HepG2 (cell line): ENCODE data around the gene TENT4B.

ENCODE experiments used
- SETDB1 ChIP-seq: sonication (generic); formaldehyde crosslinking; IDR thresholded peaks from 2 replicates; pipeline ENCODE4 v1.5.1; 2020; ENCODE audit warnings: missing genetic modification reagents, mild to moderate bottlenecking, borderline replicate concordance
- ZBTB20 ChIP-seq: sonication (generic); formaldehyde crosslinking; IDR thresholded peaks from 2 replicates; pipeline ENCODE4 v1.8.1; 2023; ENCODE audit warnings: missing genetic modification reagents, low read depth, mild to moderate bottlenecking, borderline replicate concordance
- ZZZ3 ChIP-seq: sonication (generic); formaldehyde crosslinking; IDR thresholded peaks from 2 replicates; pipeline ENCODE4 v1.4.0; 2020; ENCODE audit warnings: missing genetic modification reagents, mild to moderate bottlenecking, borderline replicate concordance
- TF ChIP-seq, protein P1 (sequence below): sonication (generic); formaldehyde crosslinking; IDR thresholded peaks from 2 replicates; pipeline ENCODE4 v1.4.0; 2020; ENCODE audit warnings: missing genetic modification reagents
- TF ChIP-seq, protein P2 (sequence below): sonication (generic); formaldehyde crosslinking; IDR thresholded peaks from 2 replicates; pipeline ENCODE4 v1.8.1; 2023; ENCODE audit warnings: missing genetic modification reagents, inconsistent platforms, borderline replicate concordance

DNA sequence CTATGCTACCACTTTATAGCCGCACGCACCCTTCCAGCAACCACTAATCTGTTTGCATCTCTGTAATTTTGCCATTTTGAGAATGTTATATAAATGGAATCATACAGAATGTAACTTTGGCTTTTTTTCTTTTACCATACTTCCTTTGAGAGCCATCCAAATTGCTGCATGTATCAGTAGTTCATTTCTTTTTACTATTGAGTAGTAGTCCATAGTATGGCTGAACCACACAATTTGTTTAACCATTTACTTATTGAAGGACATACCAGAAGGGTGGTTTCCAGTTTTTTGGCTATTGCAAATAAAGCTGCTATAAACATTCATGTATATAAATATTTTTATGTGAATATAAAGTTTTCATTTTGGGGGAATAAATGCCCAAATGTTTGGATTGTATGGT lies 8.8 kb downstream of the TENT4B start:
- TF ChIP-seq SETDB1 (CRISPR knock-in tag) (no peak), ZBTB20 (CRISPR knock-in tag) (no peak), ZZZ3 (CRISPR knock-in tag) (no peak)
- TF ChIP-seq, protein P1, sequence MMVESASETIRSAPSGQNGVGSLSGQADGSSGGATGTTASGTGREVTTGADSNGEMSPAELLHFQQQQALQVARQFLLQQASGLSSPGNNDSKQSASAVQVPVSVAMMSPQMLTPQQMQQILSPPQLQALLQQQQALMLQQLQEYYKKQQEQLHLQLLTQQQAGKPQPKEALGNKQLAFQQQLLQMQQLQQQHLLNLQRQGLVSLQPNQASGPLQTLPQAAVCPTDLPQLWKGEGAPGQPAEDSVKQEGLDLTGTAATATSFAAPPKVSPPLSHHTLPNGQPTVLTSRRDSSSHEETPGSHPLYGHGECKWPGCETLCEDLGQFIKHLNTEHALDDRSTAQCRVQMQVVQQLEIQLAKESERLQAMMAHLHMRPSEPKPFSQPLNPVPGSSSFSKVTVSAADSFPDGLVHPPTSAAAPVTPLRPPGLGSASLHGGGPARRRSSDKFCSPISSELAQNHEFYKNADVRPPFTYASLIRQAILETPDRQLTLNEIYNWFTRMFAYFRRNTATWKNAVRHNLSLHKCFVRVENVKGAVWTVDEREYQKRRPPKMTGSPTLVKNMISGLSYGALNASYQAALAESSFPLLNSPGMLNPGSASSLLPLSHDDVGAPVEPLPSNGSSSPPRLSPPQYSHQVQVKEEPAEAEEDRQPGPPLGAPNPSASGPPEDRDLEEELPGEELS (CRISPR knock-in tag) = no peak
- TF ChIP-seq, protein P2, sequence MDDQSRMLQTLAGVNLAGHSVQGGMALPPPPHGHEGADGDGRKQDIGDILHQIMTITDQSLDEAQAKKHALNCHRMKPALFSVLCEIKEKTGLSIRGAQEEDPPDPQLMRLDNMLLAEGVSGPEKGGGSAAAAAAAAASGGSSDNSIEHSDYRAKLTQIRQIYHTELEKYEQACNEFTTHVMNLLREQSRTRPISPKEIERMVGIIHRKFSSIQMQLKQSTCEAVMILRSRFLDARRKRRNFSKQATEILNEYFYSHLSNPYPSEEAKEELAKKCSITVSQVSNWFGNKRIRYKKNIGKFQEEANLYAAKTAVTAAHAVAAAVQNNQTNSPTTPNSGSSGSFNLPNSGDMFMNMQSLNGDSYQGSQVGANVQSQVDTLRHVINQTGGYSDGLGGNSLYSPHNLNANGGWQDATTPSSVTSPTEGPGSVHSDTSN (CRISPR knock-in tag) = no peak
